NK-92 (cell line): Measurements from ENCODE around the gene PATJ.
"Not testable (repeated sequence)": the region's sequence is repeated elsewhere in the genome, so short reads cannot be mapped to it uniquely, and the experiment has no call there.

Source experiments
- DNase-seq: peaks from one replicate; lab custom pipeline; 2025; ENCODE audit not compliant: unreplicated experiment; lab: John Stamatoyannopoulos, UW

PATJ gene

GRCh38 chr1:61887076-61887867, 145.0 kb downstream of the PATJ start:
- no peak for DNase-seq

- no peak for DNase-seq
Observed at GRCh38 chr1:61887931-61888564, 145.8 kb downstream of the PATJ start.

GRCh38 chr1:61888808-61889207, 146.5 kb downstream of the PATJ start:
- DNase-seq = no peak

GRCh38 chr1:61890435-61890834, 148.2 kb downstream of the PATJ start:
- DNase-seq = not testable (repeated sequence)

GRCh38 chr1:61892977-61893376, 150.7 kb downstream of the PATJ start:
- DNase-seq = no peak

GRCh38 chr1:61894296-61894695, 152.0 kb downstream of the PATJ start:
- DNase-seq = not testable (repeated sequence)

- DNase-seq = no peak
Observed at GRCh38 chr1:61895175-61895574, 152.9 kb downstream of the PATJ start.

- no peak for DNase-seq
Observed at GRCh38 chr1:61898658-61899057, 156.4 kb downstream of the PATJ start.

- DNase-seq = no peak
Observed at GRCh38 chr1:61904354-61904753, 162.1 kb downstream of the PATJ start.

GRCh38 chr1:61907102-61907501, 164.8 kb downstream of the PATJ start:
- DNase-seq = no peak

GRCh38 chr1:61910035-61910434, 167.8 kb downstream of the PATJ start:
- DNase-seq = no peak

GRCh38 chr1:61914823-61915482, 172.7 kb downstream of the PATJ start:
- DNase-seq = no peak

- DNase-seq = no peak
Observed at GRCh38 chr1:61921435-61921834, 179.2 kb downstream of the PATJ start.

- no peak for DNase-seq
Observed at GRCh38 chr1:61922950-61923480, 180.7 kb downstream of the PATJ start.

- DNase-seq = no peak
Observed at GRCh38 chr1:61925591-61926298, 183.5 kb downstream of the PATJ start.

GRCh38 chr1:61926597-61926996, 184.3 kb downstream of the PATJ start:
- DNase-seq = no peak

GRCh38 chr1:61930116-61930645, 187.9 kb downstream of the PATJ start:
- DNase-seq = no peak

- DNase-seq = no peak
Observed at GRCh38 chr1:61931587-61932279, 189.5 kb downstream of the PATJ start.

- DNase-seq = no peak
Observed at GRCh38 chr1:61935516-61935915, 193.2 kb downstream of the PATJ start.

GRCh38 chr1:61936839-61937238, 194.6 kb downstream of the PATJ start:
- DNase-seq = no peak
